GM18867 (cell line): ENCODE measurements around the gene RBMX2.
"Not testable (repeated sequence)": the region's sequence is repeated elsewhere in the genome, so short reads cannot be mapped to it uniquely, and the experiment has no call there.

ENCODE experiments used
- ATAC-seq: cut with Tn5 transposase; IDR thresholded peaks from one replicate; pipeline ENCODE4 v1.9.1; 2021; ENCODE audit warnings: mild to moderate bottlenecking, moderate library complexity; ENCODE audit not compliant: unreplicated experiment

RBMX2 gene, protein sequence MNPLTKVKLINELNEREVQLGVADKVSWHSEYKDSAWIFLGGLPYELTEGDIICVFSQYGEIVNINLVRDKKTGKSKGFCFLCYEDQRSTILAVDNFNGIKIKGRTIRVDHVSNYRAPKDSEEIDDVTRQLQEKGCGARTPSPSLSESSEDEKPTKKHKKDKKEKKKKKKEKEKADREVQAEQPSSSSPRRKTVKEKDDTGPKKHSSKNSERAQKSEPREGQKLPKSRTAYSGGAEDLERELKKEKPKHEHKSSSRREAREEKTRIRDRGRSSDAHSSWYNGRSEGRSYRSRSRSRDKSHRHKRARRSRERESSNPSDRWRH

DNA sequence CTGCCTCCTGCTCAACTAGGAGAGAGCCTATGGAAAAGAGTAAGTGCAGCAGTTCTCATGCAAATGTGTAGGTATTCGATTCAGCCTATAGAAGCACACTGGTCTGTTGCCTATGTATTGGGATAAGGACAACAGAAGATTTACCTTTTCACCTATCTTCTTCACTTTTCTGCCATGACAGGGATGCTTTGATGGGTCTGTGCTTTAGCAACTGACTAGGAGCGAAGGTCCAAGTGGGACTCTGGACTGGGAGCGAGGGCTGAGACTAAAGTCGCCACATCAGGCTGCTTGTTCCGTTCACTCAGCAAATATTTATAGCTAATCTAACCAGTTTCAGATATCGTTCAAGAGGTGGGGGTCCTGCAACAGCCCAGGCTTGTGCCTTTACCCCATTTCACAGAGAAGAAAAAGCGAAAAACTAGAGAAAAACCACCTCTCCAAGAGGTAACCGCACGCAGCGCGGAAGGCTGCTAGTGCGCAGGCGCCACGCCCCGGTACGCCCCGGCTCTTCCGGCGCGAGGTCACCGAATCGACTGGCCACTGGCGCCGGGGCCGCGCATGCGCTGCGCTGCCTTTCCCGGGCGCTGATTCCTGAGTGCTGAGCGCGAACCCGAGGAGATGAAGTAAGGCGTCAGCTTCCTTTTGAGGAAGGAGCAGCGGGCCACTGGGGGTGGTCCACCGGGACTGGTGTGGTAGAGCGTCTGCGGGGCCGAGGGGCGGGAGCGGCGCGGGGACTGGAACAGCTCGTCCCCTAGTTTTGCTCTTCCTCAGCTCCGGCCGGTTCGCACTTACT is at the start of gene RBMX2:
RBMX2 (plus strand) TSS at position 573 of the 793 bp plus-strand sequence; CDS start at position 619, 46 bp downstream.
- ATAC-seq = peak; percentile 96

DNA sequence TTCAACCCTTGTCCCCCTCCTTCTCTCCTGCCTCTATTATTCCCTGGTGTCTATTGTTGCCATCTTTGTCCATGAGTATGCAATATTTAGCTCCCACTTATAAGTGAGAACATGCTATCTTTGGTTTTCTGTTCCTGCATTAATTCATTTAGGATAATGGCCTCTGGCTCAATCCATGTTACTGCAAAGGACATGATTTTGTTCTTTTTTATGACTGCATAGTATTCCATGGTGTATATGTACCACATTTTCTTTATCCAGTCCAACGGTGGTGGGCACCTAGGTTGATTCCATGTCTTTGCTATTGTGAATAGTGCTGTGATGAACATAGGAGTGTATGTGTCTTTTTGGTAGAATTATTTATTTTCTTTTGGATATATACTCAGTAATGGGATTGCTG is 49.7 kb upstream of the RBMX2 start:
- ATAC-seq = not testable (repeated sequence)

DNA sequence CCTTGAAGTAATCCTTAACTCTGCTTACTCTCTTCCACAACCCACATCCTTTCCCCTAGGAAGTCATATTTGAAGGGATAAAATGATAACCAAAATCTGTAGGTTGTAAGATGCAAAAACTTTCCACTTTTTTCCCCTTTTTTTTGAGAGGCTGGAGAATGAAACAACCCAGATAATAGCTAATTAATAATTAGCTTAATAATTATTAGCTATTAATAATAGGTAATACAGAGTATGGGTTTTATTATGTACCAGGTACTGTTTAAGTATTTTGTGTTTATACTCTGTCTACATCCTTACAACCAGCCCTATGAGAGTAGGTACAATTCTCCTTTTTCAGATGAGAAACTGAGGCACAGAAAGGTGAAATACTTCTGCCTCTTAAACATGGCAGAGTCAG is 25.7 kb upstream of the RBMX2 start:
- ATAC-seq = no peak

DNA sequence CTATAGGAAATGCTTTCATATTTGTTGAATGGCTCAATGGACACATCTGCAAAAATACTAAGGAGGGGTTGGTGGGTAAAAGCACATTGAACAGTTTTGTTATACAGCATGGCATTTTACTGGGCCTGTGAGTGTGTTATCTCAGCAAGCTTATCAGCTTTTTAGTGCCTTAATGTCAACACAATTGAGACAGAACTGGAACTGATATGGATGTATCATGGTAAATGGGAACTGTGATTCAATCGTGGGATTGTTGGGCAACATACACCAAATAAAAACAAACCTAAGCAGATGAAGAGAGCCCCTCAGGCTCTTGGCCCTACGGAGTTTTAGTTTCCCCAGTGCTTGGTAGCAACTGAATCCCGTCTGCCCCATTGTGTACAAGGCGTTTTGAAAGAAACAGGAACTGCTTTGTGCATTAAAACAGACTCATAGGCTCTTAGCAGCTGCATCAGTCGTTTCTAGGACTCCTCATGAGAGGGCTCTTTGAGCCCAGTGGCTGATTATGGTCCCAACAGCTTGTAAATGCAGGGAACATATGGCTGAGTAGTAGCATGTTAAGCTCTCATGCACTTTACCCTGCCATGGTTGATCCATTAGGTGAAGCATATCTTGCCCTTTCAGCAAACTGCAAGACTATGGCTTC is 23.6 kb upstream of the RBMX2 start:
- no peak for ATAC-seq

DNA sequence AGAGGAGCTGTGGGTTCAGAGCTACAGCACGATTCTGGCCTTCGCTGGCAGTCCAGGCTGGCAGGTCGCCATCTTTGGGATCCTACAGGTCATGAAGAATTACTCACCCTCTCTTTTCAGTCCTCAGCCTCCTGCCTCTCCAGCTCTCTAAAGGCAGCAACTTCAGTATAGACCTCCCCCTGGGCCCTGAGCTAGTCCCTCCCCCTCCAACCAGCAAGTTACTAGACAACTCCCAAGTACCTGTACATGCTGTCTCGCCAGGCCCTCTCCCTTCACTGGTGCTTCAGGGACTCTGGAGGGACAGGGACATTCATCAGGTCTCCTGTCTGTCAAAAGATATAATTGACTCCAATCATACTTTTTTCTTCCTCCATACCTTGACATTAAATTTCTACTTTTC is 16.3 kb upstream of the RBMX2 start, which contains the start of gene GPR119:
GPR119 (minus strand) TSS at position 155 of the 400 bp plus-strand sequence. CDS start 227 bp downstream, outside the sequence.
- no peak for ATAC-seq

DNA sequence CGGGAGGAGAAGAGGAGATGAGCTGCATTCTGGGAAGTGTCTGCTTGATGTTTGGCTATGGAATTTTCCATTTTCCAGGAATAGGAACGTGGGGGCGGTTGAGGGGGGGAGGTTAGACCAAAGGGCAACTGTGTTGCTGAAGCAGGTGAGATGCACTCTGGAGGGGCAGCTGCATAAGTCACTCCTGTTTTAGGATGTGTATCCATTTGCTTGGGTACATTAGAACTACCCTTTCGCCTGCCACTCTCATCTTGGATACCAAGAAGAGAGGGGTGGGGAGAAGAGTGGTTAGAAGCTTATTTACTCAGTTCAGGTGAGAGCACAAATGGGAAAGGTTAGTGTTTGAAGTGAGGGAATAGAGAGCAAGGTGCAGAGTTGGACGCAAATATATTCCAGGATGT is 15.4 kb upstream of the RBMX2 start:
- ATAC-seq = no peak

DNA sequence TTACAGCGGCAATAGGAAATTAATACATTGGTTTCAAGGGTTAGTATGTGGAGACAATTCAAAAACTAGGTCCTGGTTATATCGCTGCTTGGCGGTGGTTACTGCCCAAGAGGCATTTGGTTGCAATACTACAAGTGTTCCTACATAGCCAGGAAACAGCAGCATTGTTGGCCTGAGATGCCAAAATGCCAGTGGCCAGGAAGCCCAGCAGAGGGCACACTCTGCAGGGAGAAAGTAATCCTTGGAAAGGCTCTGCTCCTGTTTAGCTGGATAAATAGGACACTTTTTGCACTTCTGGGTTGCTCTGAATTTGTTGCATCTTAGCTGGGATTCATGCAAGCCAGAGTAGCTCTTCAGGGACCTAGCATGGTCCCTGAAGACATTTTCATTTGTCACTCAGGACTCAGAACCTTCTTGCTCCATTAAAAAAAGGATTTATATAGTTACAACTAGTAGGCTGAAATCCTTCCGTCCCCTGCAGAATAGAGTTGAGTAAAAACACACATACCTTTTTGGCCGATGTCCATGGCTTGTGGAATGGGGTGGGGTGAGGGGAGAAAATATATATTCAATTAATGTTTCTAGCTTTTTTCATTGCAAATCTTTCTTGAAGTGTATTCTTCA is 8.2 kb upstream of the RBMX2 start:
- no peak for ATAC-seq

DNA sequence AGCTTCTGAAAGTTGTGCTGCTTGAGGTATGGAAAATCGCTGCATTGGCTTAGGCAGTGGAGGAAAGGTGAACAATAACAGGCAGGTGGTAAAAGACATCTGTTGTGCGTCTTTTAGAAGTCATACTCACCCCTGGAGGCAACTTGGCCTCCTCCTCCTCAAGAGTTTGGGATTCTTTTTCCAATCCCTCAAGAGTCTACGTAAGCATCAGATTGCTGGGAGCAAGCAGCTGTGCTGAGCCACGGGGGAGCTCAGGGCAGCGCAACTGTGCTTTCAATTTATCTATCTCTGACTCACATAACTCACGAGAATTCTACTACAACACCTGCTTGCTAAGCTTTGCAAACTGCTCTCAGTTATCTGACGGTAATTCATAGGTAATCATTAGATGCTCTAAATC is 6.4 kb upstream of the RBMX2 start:
- no peak for ATAC-seq

DNA sequence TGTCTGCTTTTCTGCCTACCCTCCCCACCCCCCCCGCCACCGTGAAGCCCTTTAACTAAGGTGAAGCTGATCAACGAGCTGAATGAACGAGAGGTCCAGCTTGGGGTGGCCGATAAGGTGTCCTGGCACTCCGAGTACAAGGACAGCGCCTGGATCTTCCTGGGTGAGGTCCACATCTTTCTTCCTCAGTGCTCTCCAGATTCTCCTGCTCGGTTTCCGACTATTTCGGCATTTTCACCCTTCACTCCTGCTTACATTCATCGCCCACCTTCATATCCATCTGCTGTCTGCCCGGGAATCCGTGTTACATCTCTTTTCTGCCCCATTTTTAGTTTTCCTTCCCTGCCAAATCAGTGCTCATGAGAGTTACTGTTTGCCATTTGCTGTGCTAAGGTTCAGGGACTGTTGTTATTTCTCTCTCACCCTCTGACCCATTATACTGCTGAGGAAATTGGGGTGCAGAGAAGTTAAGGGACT is 459 bp downstream of the RBMX2 start:
- ATAC-seq = no peak

DNA sequence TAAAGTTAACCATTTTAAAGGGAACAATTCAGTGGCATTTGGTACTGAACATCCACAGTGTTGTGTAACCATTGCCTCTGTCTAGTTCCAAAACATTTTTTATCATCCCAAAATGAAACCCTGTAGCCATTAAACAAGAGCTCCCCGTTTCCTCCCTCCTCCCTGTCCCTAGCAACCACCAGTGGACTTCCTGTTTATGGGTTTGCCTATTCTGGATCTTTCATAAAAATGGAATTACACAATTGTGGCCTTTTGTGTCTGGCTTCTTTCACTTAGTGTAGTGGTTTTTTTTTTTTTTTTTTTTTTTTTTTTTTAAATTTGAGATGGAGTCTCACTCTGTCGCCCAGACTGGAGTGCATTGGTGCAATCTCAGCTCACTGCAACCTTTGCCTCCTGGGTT is 11.6 kb downstream of the RBMX2 start:
- ATAC-seq = no peak

DNA sequence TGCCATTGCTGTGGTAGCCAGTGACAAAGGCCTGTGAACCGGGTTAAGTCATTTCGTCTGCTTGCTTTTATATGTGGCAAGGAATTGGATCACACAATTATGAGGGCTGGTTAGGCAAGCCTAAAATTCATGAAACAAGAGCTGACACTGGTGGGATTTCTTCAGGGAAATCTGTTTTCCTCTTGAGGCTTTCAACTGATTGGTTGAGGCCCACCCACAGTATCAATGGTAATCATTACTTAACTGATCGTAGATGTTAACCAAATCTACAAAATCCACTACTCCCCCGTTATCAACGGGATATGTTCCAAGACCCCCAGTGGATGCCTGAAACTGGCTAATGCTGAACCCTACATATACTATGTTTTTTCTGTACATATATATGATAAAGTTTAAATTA is 13.0 kb downstream of the RBMX2 start:
- ATAC-seq = no peak

DNA sequence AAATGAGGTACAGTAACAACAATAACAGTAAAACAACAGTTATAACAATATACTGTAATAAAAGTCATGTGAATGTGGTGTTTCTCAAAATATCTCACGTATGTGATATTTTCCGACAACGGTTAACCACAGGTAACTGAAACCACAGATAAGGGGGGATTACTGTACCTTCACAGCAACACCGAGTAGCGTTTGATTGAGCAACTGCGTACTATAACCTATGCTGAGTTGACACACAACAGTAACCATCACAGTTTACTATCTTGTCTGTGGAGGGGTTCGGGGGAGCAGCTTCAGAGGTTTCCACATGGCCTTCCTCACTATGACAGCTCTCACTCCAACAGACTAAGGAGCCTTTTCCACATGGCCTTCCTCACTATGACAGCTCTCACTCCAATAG is 13.4 kb downstream of the RBMX2 start:
- ATAC-seq = no peak

DNA sequence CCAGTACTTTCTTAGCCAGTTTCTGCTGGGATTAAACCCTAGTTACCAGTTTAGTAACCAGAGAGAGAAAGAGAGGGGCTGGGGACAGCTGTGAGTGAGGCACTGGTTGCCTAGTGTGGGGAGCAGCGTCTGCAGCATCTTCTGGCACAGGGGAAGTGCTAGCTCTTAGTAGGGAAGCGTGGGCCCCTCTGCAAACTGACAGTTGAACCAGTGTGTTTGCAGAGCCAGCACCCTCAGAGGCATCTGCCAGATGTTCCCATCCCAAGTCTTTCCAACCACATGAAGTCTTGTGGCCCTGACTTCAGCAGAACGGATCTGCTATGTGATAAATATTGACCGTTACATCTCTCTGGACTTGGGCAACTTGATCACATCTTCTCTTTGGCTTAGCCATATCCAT is 15.0 kb downstream of the RBMX2 start:
- ATAC-seq = no peak

DNA sequence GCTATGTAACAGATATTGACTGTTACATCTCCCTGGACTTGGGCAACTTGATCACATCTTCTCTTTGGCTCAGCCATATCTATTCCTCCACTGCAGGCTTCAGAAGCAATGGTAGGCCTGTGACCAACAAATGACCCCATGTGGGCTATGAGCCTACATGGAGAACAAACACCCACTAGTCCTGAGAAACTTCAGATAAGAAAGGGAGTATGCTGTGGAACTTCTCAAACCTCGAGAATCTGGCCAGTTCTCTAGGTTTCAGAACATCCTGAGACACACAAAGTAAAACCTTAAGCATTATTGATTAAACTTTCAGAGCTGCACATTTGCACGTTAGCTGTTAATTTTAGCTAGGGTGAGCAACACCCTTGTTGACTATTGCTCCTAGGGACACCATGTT is 16.3 kb downstream of the RBMX2 start:
- ATAC-seq = no peak

DNA sequence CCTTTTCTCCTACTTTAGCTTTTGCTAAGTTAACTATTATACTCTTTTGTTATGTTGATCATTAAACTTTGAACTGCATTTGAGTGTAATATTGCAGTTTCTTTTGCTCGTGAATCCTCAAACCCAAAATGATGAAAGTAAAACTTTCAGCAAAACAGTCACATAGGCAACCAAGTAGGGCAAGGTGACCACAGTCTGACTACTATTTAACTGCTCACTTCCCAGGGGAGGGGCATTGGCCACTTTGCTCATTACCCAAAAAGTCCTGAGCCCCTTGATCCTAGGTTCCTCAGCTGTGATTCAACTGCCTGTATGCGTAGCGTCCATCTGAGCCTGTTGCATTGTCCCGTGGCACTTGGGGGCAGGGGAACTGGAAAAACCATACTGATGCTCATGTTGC is 17.0 kb downstream of the RBMX2 start:
- no peak for ATAC-seq

DNA sequence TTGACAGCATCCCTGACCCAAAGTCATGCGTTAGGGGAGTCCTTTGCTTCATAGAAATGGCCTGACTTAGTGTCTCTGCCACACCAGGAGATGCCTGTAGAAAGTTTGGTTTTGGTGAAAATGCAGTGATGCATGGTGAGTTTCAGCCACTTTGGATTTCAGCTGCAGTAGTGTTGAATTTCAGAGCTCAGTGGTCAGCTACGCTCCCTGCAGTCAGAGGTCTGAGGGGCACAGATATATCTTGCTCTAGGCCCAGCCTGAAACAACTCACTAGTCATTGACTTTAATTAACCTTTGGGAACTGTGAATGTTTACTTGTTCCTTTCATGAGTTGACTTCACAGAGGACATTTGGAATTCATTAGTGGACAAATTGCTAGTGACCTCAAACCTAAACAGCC is 17.5 kb downstream of the RBMX2 start:
- ATAC-seq = peak; percentile 49

DNA sequence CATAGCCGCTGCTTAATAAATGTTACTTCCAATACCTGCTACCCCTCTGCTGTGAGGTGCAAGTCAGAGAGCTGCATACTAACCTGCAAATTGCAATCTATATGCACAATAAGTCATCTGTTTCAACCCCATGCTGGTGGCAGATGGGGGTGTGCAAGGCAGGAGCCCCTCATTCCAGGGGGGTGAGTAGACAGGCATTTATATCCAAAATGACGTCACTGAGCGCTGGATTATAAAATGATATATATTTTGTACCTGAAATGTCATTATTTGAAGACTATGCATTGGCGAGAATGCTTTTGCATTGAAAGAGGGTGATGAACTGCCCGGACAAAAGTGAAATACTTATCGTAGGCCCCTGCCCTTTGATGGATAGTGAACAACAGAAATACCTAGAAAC is 24.7 kb downstream of the RBMX2 start:
- no peak for ATAC-seq

DNA sequence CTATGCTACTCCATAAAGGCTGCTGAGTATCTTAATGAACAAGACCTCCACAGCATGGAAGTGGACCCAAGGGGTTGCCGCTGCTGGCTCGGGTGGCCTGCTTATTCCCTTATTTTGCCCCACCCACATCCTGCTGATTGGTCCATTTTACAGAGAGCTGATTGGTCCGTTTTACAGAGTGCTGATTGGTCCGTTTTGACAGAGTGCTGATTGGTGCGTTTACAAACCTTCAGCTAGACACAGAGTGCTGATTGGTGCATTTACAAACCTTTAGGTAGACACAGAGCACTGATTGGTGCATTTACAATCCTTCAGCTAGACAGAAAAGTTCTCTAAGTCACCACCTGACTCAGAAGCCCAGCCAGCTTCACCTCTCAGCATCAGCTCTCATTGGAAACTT is 27.4 kb downstream of the RBMX2 start:
- not testable (repeated sequence) for ATAC-seq

DNA sequence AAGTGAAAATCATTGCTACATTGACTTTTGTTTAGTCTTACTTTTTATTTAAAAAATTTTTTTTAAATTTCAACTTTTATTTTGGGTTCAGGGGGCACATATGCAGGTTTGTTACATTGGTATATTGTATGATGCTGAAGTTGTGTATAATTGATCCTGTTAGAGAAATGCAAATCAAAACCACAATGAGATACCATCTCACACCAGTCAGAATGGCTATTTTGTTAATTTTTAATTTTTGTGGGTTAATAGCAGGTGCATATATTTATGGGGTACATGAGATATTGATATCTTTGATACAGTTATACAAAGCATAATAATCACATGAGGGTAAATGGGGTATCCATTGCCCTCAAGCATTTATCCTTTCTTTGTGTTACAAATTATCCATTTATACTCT is 34.1 kb downstream of the RBMX2 start:
- no peak for ATAC-seq

DNA sequence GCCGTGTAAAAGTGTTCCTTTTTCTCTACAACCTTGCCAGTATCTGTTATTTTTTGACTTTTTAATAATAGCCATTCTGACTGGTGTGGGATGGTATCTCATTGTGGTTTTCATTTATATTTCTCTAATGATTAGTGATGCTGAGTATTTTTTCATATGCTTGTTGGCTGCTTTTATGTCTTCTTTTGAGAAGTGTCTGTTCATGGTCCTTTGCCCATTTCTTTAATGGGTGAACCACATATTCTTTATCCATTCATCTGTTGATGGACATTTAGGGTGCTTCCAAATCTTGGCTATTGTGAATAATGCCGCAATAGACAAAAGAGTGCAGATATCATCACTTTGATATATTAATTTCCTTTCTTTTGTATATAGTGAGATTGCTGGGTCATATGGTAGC is 36.2 kb downstream of the RBMX2 start:
- not testable (repeated sequence) for ATAC-seq

DNA sequence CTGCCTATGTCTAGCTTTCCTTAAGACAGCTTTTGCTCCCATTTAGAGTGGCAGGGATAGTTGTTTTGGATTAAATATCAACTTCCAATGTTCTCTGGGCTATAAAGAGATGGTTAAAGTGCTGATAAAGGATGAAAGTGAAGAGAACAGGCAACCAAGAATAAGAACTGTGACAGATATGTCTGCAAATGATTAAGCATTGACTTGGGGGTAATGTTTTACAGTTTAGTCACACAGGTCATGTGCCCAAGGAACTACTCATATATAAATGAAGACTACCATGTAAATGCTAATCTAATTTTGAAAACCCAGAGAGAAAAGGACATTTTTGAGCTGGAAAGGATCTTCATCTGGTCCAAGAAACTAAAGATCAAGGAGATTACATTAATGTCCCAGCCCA is 42.1 kb downstream of the RBMX2 start:
- no peak for ATAC-seq
